GM19099 (cell line): ENCODE measurements around the gene CNIH3.

Source experiments
- POLR2A ChIP-seq: IDR thresholded peaks from 3 replicates; pipeline ENCODE4 v1.6.1; 2011; ENCODE audit warnings: low read depth; ENCODE audit not compliant: insufficient read length; ENCODE audit errors: extremely low read depth

Gene CNIH3

DNA sequence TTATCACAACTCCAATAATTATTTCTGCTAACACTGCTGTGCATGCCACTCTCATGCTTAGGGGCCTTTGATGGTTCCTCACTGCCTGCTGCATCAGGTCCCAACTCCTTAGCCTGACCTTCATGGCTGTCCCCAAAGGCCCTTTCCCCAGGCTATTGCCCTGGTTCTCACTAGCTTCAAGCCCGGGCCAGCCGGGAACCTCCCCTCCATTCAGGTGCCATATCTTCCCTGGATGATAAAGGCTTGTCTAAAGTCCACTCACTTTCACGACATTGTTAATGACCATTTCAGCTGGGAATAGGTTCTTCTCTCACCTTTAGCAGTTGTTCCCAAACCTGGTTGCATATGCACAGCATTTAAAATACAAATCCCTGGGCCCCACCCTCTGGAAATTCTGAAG, 95.8 kb downstream of the CNIH3 start:
- no peak for TF ChIP-seq POLR2A

DNA sequence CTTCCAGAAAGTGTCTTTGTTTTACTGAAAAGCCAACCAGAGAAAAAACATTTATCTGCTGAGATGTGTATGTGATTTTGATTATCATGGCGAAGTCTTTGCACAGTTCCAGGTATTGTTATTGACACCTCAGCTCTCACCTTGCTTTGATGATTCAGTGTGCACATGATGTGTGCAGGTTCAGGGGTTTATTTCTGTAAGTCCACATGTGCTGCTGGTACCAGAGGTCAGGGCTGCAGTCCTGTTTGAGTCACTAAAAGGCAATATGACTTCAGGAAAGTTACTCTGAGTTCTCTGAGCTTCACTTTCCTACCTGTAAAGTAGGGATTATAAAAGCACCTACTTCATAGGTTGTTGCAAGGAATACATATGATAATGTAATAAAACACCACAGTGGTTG, 97.1 kb downstream of the CNIH3 start:
- TF ChIP-seq POLR2A: no peak

DNA sequence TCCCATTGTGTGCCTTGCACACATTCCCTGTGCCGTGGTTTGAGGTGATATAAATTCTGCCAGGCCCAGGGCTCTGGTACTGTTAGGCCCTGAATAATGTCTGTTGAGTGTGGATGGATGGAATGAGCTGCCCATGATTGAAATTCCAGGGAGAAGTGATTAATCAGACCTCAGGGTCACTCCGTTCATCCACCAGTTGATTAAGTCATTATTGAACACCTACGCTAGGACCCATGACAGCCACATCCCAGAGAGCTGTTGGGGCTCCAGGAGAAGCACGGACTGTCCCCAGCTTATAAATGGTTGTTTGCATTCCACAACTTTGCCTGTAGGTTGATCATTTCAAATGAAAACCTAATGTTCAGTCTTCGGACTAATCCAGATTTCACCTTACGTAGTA, 98.4 kb downstream of the CNIH3 start:
- TF ChIP-seq POLR2A: no peak

DNA sequence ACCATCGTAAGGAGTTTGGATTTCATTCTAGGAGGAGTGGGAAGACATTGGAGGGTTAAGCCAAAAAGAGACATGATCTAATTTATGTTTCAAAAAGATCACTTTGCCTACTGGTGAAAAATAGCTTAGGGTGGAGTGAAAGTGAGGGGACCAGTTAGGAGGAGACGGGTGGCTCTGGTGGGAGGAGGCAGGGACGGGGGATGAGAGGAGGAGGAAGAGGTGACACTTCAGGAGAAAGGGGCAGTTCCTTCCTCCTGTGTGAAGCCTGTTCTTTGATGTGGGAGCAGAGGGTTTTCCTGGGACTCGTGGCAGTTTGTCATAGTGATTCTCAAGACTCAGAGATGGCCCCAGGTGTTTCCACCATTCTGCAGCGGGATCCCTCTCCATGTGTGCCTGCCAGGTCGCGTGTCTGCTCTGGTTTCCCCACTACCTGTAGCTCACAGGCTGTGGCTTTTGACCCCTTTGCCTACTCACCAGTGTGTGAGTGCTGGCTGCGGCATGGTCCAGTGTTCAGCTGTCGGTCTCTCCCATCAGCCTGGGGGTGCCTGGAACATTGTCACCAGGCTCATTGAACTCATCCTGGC, 102.4 kb downstream of the CNIH3 start:
- TF ChIP-seq POLR2A: no peak

DNA sequence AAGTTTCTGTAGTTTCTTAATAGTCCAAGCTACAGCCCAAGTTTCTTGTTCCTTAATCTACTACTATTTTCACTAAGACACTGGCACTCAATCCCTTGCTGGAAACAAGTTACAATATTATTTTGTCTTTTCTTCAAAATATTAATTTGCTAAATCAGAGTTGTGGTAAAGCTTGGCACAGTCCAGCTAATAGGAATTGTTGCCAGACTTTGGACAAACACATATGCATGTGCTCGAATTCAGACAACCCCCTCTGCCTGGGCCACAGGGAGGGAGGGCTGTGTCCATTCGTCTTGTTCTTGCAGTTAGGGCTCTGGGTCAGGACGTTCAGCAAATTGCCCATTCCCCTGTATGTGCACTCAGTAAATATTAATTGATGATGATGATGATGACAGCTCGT, 103.6 kb downstream of the CNIH3 start:
- TF ChIP-seq POLR2A: no peak

DNA sequence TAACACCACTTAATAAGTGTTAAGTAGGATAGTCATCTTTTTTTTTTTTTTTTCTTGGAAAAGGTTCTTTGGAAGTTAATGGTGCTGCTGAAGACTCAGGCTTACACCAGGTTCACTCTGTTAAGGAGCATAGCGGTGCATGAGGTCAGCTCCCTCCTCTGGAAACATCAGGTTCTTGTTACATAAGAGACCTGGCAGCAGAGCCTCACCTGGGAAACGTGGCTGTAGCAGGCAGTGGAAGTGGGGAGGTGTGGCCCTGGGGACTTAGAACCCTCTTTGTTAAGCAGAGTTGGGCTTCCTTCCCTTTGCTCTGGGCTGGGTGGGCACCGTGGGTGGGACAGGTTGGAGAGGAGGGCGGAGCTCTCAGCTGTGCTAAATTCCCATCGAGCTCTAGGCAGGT, 104.1 kb downstream of the CNIH3 start:
- no peak for TF ChIP-seq POLR2A

DNA sequence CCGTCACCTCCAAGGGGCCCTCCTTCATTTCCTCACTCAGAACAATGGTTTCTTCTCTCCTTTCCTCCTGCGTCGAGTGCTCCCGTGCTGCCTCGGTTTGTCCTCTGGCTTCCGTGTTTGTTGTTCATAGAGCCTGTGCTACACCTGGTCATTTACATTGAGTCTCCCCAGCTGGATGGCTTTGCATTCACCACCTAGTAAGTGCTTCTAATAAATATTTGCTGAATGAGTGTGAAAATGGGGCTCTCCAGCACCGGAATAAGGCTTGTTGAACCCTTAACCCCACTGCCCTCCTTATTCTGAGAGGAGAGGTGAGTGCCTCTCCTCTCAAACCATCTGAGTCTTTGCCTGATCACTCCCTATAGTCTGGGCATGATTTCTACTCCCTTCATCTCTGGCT, 104.9 kb downstream of the CNIH3 start:
- no peak for TF ChIP-seq POLR2A

DNA sequence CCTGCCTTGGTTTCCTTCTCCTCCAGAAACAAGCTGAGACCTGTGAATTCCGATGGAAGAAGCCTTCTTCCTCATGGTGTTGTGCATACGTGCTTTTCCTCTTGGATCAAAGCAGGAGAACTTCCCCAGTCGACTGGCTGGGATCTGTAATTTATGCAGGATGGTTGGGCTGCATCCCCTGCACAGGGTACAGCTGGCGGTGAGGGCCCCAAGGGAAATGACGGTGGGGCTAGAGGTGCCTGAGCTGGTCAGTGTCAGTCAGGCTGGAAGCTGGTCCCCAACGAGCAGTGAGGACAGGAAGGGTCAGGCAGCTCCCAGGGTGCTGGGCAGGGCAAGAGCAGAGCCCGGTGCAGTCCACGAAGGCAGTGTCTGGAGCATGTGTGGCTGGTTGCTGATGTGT, 106.7 kb downstream of the CNIH3 start:
- no peak for TF ChIP-seq POLR2A

DNA sequence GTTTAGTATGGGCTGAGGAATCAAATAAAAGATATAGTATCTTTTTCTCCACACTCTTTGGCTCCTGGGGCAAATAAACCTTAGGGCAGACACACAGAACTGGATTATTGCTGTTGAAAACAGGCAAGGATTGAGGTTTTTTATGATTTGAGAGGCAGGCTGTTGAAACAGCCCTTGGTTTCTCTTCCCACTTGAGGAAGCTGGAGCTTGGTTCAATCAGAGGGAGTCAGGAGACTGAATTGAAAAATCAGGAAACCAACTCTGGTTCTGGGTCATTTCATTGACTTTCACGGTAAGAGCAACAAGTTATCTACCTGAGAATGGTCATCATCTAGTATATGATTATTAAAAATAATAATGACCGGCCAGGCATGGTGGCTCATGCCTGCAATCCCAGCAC, 108.4 kb downstream of the CNIH3 start:
- TF ChIP-seq POLR2A: no peak

DNA sequence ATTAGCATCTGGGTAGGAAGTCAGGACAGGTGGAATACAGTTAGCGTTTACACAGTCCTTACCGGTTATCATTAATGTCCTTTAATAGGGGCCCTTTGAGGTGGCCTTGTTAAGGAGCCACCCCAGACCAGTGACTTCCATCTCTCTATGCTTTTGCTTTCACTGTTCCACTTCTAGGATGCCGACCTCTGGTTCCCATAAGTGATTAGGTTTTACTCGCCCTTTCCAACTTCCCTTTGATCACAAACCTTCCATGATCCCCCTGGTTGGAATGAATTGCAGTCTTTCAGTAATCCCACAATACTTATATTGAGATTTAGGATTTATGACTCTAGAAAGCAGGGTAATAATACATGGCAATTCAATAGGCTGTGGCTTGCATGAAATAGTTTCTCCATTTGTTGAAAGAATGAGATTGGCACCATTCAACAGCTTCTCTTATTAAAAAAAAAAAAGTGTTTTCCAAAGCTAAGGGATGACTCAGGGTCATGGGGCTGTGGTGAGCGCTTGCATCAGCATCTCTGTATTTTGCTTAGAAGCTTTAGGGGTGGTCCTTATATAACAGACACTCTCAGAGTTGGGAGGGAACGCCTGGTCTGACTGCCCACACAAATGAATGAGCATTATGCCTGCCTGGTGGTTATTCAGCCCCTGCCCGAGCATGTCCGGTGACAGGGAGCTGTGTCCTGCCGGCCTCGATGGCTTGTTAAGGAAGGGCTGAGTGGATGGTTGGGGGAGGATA, 110.5 kb downstream of the CNIH3 start:
- no peak for TF ChIP-seq POLR2A

DNA sequence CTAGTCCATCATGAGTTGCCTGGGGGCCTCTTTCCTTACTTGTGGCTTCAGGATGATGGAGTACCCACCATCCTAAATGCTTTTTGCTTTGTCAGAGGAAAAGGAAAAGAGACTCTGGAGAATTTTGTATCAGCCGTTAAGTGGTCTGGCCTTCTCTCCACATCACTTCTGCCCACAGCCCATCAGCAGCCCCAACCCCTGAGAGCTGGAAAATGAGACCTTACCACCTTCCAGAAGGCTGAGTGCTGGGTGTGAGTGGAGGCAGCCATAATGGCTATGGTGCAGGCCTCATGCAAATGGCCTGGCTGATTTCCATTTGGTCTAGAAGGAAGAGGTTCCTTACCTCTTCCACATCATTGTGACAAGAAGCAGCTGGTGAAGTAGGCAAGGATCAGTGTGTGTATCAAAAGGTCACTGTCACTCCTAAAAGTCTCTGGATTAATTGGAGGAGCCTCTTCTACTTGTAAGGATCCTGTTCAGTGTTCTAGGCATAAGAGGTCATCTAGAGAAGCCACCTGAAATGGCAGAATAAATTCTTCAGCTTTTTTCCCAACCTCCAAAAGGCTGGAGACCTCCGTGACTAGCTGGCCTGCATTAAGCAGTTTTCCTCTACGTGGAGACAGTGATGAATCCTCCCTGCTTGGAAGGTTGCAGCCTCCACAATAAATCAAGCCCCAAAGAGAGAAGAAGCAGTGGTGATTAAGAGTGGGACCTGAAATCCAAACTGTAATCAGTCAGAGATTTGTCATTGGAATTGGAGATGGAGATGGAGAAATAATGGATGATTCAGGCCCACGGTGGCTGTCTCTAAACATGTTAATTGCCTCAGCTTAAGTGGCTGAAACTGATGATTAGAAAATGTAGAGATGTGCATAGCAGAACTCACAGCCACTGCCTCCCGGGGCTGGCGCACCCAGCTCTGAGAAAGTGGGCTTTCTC, 111.5 kb downstream of the CNIH3 start:
- no peak for TF ChIP-seq POLR2A

DNA sequence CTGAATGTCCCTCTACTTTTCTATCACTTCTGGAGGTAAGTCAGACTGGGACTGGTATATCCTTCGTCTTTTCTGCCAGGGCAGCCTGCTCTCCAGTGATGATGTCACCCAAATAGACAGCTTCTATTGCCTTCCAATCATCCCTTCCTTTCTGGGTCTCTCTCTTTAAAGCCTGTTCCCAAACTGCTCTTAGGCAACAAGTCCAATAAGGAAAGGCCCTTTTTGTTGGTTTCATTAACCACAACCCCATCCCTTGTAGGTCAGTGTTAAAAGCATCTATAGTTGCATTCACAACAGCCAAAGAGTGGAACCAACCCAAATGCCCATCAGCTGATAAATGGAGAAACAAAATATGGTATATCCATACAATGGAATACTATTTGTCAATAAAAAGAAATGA, 114.4 kb downstream of the CNIH3 start:
- no peak for TF ChIP-seq POLR2A

DNA sequence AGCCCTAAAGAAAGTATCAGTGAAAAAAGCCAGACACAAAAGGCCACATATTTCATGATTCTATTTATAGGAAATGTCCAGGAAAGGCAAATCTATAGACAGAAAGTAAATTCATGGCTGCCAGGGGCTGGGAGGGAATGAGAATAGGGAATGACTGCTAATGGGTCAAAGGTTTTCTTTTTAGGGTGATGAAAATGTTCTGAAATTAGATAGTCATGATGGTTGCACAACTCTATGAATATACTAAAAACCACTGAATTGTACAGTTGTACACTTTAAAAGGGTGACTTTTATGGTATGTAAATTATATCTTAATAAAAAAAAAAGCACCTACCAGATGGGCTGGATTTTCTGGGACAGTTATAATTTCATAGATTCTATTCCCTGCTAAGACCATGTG, 114.8 kb downstream of the CNIH3 start:
- no peak for TF ChIP-seq POLR2A

DNA sequence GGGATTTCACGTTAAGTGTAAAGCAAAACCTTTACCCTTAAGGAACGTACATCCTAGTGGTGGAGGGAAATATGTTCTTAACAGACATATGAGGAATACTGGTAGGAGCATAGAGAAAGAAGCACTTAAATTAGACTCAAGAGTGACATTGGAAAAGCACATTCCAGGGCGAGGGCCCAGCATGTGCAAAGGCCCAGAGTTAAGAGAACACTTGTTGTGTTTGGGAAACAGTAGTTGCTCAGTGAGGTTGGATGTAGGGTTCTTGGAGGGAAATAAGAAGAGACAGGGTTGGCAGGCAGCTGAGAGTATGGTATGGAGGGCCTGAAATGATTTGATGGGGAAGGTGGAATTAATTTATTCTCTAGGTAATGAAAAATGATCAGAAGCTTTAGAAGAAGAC, 115.5 kb downstream of the CNIH3 start:
- TF ChIP-seq POLR2A: no peak

DNA sequence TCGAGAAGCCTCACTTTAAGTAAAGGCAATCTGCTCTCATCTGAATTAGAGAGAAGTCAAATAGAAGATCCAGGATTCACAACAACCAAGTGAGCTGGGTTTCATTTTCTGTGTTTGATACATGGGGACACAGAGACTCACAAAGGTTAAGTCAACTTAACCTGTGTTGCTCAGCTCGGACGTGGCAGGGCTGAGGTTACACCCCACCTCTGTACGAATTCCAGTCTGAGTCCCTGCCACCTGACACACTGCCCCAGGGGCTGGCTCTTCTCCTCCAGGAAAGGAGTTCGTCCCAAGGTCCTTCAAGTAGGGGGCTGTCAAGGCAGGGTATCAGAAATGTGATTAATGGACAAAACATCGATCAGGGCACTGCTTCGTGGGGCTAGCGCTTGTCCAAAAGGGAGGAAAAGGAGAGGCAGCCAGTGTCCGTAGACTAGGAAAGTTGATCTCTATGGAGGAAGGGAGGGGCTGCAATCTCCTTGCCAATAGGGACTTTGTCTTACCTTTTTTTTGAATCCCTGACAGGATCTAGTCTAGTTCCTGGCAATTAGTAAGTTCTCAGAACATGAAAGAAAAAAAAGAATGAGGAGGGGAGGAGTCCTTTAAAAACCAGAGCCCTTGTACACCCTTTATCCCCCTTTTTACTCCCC, 116.4 kb downstream of the CNIH3 start:
- TF ChIP-seq POLR2A: no peak
